ENCODE measurements around the gene SCUBE1.

The SCUBE1 gene

GRCh38 chr22:43213962-43214361, 129.2 kb downstream of the SCUBE1 start:
- no peak for TF ChIP-seq CTCF (IDR thresholded peaks at IDR 0.05; ENCODE audit: low read depth, low read length)
- in situ Hi-C loops (cut with HindIII; ENCODE audit: low sequenced_read_pairs): no loop called here
- no peak overlapping the region for H3K4me3 ChIP-seq (ENCODE audit: low read depth, low read length)
- DNase-seq (ENCODE audit: low read depth, low spot score): no peak

- H3K4me3 ChIP-seq (ENCODE audit: low read depth, low read length): no peak overlapping the region
- no peak for DNase-seq (ENCODE audit: low read depth, low spot score)
- in situ Hi-C loops (cut with HindIII; ENCODE audit: low sequenced_read_pairs): no loop called here
- TF ChIP-seq CTCF (IDR thresholded peaks at IDR 0.05; ENCODE audit: low read depth, low read length): no peak
These were observed 130.1 kb downstream of the SCUBE1 start for GRCh38 chr22:43213051-43213450.

GRCh38 chr22:43212434-43212952, 130.7 kb downstream of the SCUBE1 start:
- no peak overlapping the region for H3K4me3 ChIP-seq (ENCODE audit: low read depth, low read length)
- no peak for DNase-seq (ENCODE audit: low read depth, low spot score)
- in situ Hi-C loops (cut with HindIII; ENCODE audit: low sequenced_read_pairs): no loop called here
- no peak for TF ChIP-seq CTCF (IDR thresholded peaks at IDR 0.05; ENCODE audit: low read depth, low read length)

- in situ Hi-C loops (cut with HindIII; ENCODE audit: low sequenced_read_pairs): no loop called here
These were observed 131.2 kb downstream of the SCUBE1 start for GRCh38 chr22:43211941-43212433.

GRCh38 chr22:43210631-43211515, 132.3 kb downstream of the SCUBE1 start:
- DNase-seq (ENCODE audit: low read depth, low spot score): no peak
- no peak overlapping the region for H3K4me3 ChIP-seq (ENCODE audit: low read depth, low read length)
- TF ChIP-seq CTCF (IDR thresholded peaks at IDR 0.05; ENCODE audit: low read depth, low read length): no peak
- in situ Hi-C loops (cut with HindIII; ENCODE audit: low sequenced_read_pairs): no loop called here

More at GRCh38 chr22:43211941-43212433, 131.2 kb downstream of the SCUBE1 start:
- no peak for DNase-seq (ENCODE audit: low read depth, low spot score)
- TF ChIP-seq CTCF (IDR thresholded peaks at IDR 0.05; ENCODE audit: low read depth, low read length): no peak
- no peak overlapping the region for H3K4me3 ChIP-seq (ENCODE audit: low read depth, low read length)

- no peak for DNase-seq (ENCODE audit: low read depth, low spot score)
- in situ Hi-C loops (cut with HindIII; ENCODE audit: low sequenced_read_pairs): no loop called here
- no peak for TF ChIP-seq CTCF (IDR thresholded peaks at IDR 0.05; ENCODE audit: low read depth, low read length)
- no peak overlapping the region for H3K4me3 ChIP-seq (ENCODE audit: low read depth, low read length)
These were observed 133.2 kb downstream of the SCUBE1 start for GRCh38 chr22:43209971-43210370.
